ENCODE data around the gene TTC33. TPM values are rescaled to one million over a fixed set of nuclear protein-coding genes. Genes with fewer than 3 reads are reported as not detected.
A peak's percentile ranks its signal among the peaks of the same experiment; 100 is the strongest.

TTC33 gene
- total RNA-seq, 4 donors from 2014 or later = 5.0 to 12.6 (median 7.0) TPM

- Histone ChIP-seq H3K4me1 (no peaks in the 10 kb centered on the region), H3K36me3 (no peaks in the 10 kb centered on the region), H3K27me3 (no peaks in the 10 kb centered on the region), H3K4me3 (no peak overlapping the region), H3K27ac (no peak overlapping the region), H3K9me3 (no peaks in the 10 kb centered on the region)
- WGBS, 2 donors = 83 to 88% methylated on average over 2 of the region's 2 CpGs
- intact Hi-C loops (cut with DNase I) = no loop called here
- DNase-seq = no peak
- TF ChIP-seq CTCF (IDR thresholded peaks at IDR 0.05) (no peak), POLR2A (IDR thresholded peaks at IDR 0.05) (no peak)
Observed at GRCh38 chr5:40618926-40619325, 136.8 kb downstream of the TTC33 start.

- H3K27ac ChIP-seq = no peak overlapping the region
- no peaks in the 10 kb centered on the region for H3K9me3 ChIP-seq
- intact Hi-C loops (cut with DNase I) = no loop called here
- no peaks in the 10 kb centered on the region for H3K27me3 ChIP-seq
- WGBS, 2 donors = 85 to 86% methylated on average over 5 of the region's 5 CpGs
- TF ChIP-seq POLR2A (IDR thresholded peaks at IDR 0.05) = no peak
- no peak for TF ChIP-seq CTCF (IDR thresholded peaks at IDR 0.05)
- H3K4me3 ChIP-seq = no peak overlapping the region
- no peaks in the 10 kb centered on the region for H3K36me3 ChIP-seq
- DNase-seq = no peak
- H3K4me1 ChIP-seq = no peaks in the 10 kb centered on the region
Observed at GRCh38 chr5:40616781-40617180, 139.0 kb downstream of the TTC33 start.

DNA sequence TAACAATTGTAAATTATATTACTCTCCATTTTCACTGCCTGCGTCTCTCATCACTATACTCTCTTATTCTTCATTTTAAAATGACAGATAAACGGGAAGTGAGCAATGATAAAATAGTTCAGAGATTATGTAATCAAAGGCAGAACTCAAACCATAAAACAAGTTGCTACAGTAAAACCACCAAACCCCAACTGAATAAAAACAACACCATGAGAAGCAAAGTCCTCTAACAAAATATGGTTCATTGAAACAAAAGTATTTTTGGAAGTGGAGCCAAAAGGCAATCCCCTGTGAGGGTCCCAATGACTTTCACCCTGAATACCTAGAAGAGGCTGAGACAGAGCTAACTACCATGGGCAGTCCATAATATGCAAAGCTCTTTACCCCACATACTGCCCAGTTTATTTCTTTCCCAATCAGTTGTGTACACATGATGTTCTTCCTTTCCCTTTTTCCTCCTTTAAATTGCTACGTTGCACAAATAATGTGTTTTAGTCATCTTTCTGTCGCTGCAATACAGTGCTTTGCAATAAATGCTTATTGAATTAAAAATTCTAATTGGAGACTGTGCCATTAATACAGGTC is 140.1 kb downstream of the TTC33 start:
- intact Hi-C loops (cut with DNase I) = no loop called here
- H3K9me3 ChIP-seq = no peaks in the 10 kb centered on the region
- H3K4me1 ChIP-seq = no peaks in the 10 kb centered on the region
- H3K27me3 ChIP-seq = no peaks in the 10 kb centered on the region
- 60 to 61% methylated on average over 4 of the region's 4 CpGs for WGBS, 2 donors
- no peak overlapping the region for H3K4me3 ChIP-seq
- TF ChIP-seq CTCF (IDR thresholded peaks at IDR 0.05) (no peak), POLR2A (IDR thresholded peaks at IDR 0.05) (no peak)
- no peaks in the 10 kb centered on the region for H3K36me3 ChIP-seq
- DNase-seq = no peak
- peak overlapping the region in 1 of 4 donors; percentile 57 for H3K27ac ChIP-seq

GRCh38 chr5:40614923-40615585 is 140.7 kb downstream of the TTC33 start:
- H3K36me3 ChIP-seq = no peaks in the 10 kb centered on the region
- H3K9me3 ChIP-seq = no peaks in the 10 kb centered on the region
- WGBS, 2 donors = 44 to 46% methylated on average over 3 of the region's 3 CpGs
- H3K27ac ChIP-seq = peak overlapping the region in 1 of 4 donors; percentile 12
- no peak for DNase-seq
- H3K4me3 ChIP-seq = no peak overlapping the region
- TF ChIP-seq POLR2A (IDR thresholded peaks at IDR 0.05) = no peak
- no peak for TF ChIP-seq CTCF (IDR thresholded peaks at IDR 0.05)
- no peaks in the 10 kb centered on the region for H3K27me3 ChIP-seq
- intact Hi-C loops (cut with DNase I) = no loop called here
- H3K4me1 ChIP-seq = no peaks in the 10 kb centered on the region

DNA sequence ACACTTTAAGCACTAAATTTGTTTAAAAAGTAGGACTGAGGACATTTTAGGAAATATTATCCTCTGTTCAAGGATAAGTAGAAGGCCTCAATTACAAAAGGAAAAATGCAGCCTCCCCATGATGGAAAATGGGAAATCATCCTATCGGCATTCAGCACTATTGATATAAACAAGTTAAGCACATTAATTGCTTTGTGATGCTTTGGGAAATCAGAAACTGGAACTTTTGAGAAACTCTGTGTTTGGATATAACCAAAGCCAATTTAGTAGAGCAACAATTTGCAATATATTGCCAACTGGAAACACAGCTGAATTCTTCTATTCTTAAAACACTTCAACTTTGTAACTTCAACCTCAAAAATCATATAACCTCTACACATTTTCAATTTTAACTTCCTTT is 141.3 kb downstream of the TTC33 start:
- TF ChIP-seq POLR2A (IDR thresholded peaks at IDR 0.05) (no peak), CTCF (IDR thresholded peaks at IDR 0.05) (no peak)
- no peaks in the 10 kb centered on the region for H3K36me3 ChIP-seq
- H3K27ac ChIP-seq = no peak overlapping the region
- H3K4me3 ChIP-seq = no peak overlapping the region
- H3K27me3 ChIP-seq = no peaks in the 10 kb centered on the region
- no peaks in the 10 kb centered on the region for H3K4me1 ChIP-seq
- H3K9me3 ChIP-seq = no peaks in the 10 kb centered on the region
- intact Hi-C loops (cut with DNase I) = no loop called here
- WGBS, 2 donors = 83 to 94% methylated on average over 1 of the region's 1 CpG
- DNase-seq = no peak
